BLaER1 (cell line): Measurements from ENCODE around the gene CCDC24.

Experiments used
- H3K27ac ChIP-seq: shearing (Covaris generic); formaldehyde crosslinking; 2 replicates; pipeline ENCODE4 v1.8.1; 2022
- H3K27me3 ChIP-seq: shearing (Covaris generic); formaldehyde crosslinking; 2 replicates; pipeline ENCODE4 v1.8.1; 2022
- H3K36me3 ChIP-seq: shearing (Covaris generic); formaldehyde crosslinking; 2 replicates; pipeline ENCODE4 v1.8.1; 2022
- H3K4me1 ChIP-seq: shearing (Covaris generic); formaldehyde crosslinking; 2 replicates; pipeline ENCODE4 v1.8.1; 2022
- H3K4me2 ChIP-seq: shearing (Covaris generic); formaldehyde crosslinking; 2 replicates; pipeline ENCODE4 v1.8.1; 2022
- H3K4me3 ChIP-seq: shearing (Covaris generic); formaldehyde crosslinking; 2 replicates; pipeline ENCODE4 v1.8.1; 2022
- H3K9ac ChIP-seq: shearing (Covaris generic); formaldehyde crosslinking; 2 replicates; pipeline ENCODE4 v1.8.1; 2022
- H3K9me3 ChIP-seq: shearing (Covaris generic); formaldehyde crosslinking; 2 replicates; pipeline ENCODE4 v1.8.1; 2022
- H4K20me1 ChIP-seq: shearing (Covaris generic); formaldehyde crosslinking; 2 replicates; pipeline ENCODE4 v1.8.1; 2022
- Cebpa-rat ChIP-seq: shearing (Covaris generic); IDR thresholded peaks from 2 replicates; pipeline ENCODE4 v1.8.1; 2022

The CCDC24 gene

GRCh38 chr1:43951021-43951985, 40.1 kb upstream of the CCDC24 start:
- no peak for TF ChIP-seq Cebpa-rat
- H3K4me2 ChIP-seq = no peak overlapping the region
- H3K36me3 ChIP-seq = peaks cover 32% of the 10 kb centered on the region
- no peak overlapping the region for H3K27ac ChIP-seq
- H3K4me3 ChIP-seq = no peak overlapping the region
- peaks cover 45% of the 10 kb centered on the region for H4K20me1 ChIP-seq
- no peaks in the 10 kb centered on the region for H3K9me3 ChIP-seq
- H3K4me1 ChIP-seq = peaks cover 27% of the 10 kb centered on the region
- no peaks in the 10 kb centered on the region for H3K27me3 ChIP-seq
- no peak overlapping the region for H3K9ac ChIP-seq

- Histone ChIP-seq H3K4me3 (no peak overlapping the region), H3K27me3 (no peaks in the 10 kb centered on the region), H3K4me1 (peaks cover 20% of the 10 kb centered on the region), H3K36me3 (peaks cover 47% of the 10 kb centered on the region), H3K4me2 (peak overlapping the region; percentile 10; the same call in 1 of the 2 replicates), H3K27ac (no peak overlapping the region), H3K9me3 (no peaks in the 10 kb centered on the region), H3K9ac (no peak overlapping the region), H4K20me1 (peaks cover 40% of the 10 kb centered on the region)
- no peak for TF ChIP-seq Cebpa-rat
These were observed 38.6 kb upstream of the CCDC24 start for GRCh38 chr1:43952731-43953346.

- Histone ChIP-seq H3K4me1 (peaks cover 15% of the 10 kb centered on the region), H3K9me3 (no peaks in the 10 kb centered on the region), H3K4me3 (no peak overlapping the region), H3K36me3 (peaks cover 52% of the 10 kb centered on the region), H3K4me2 (peak overlapping the region; percentile 10; the same call in 1 of the 2 replicates), H3K27me3 (no peaks in the 10 kb centered on the region), H3K9ac (no peak overlapping the region), H4K20me1 (peaks cover 35% of the 10 kb centered on the region), H3K27ac (no peak overlapping the region)
- TF ChIP-seq Cebpa-rat = no peak
These were observed 38.0 kb upstream of the CCDC24 start for GRCh38 chr1:43953361-43953760.

GRCh38 chr1:43954036-43954435, 37.4 kb upstream of the CCDC24 start:
- no peak overlapping the region for H3K9ac ChIP-seq
- H3K4me1 ChIP-seq = peaks cover 9% of the 10 kb centered on the region
- no peaks in the 10 kb centered on the region for H3K27me3 ChIP-seq
- H3K9me3 ChIP-seq = no peaks in the 10 kb centered on the region
- H3K4me2 ChIP-seq = no peak overlapping the region
- no peak overlapping the region for H3K4me3 ChIP-seq
- H4K20me1 ChIP-seq = peaks cover 28% of the 10 kb centered on the region
- no peak overlapping the region for H3K27ac ChIP-seq
- no peak for TF ChIP-seq Cebpa-rat
- H3K36me3 ChIP-seq = peaks cover 55% of the 10 kb centered on the region

- no peaks in the 10 kb centered on the region for H3K9me3 ChIP-seq
- no peak overlapping the region for H3K4me3 ChIP-seq
- H3K4me1 ChIP-seq = peaks cover 9% of the 10 kb centered on the region
- H3K27ac ChIP-seq = no peak overlapping the region
- no peak for TF ChIP-seq Cebpa-rat
- no peak overlapping the region for H3K9ac ChIP-seq
- peaks cover 26% of the 10 kb centered on the region for H4K20me1 ChIP-seq
- H3K36me3 ChIP-seq = peaks cover 55% of the 10 kb centered on the region
- no peak overlapping the region for H3K4me2 ChIP-seq
- no peaks in the 10 kb centered on the region for H3K27me3 ChIP-seq
These were observed 35.2 kb upstream of the CCDC24 start for GRCh38 chr1:43956234-43956633.

- no peak for TF ChIP-seq Cebpa-rat
- no peak overlapping the region for H3K27ac ChIP-seq
- H3K9ac ChIP-seq = no peak overlapping the region
- no peaks in the 10 kb centered on the region for H3K27me3 ChIP-seq
- no peak overlapping the region for H3K4me3 ChIP-seq
- H3K4me2 ChIP-seq = no peak overlapping the region
- H3K9me3 ChIP-seq = no peaks in the 10 kb centered on the region
- peaks cover 66% of the 10 kb centered on the region for H3K36me3 ChIP-seq
- H4K20me1 ChIP-seq = peaks cover 24% of the 10 kb centered on the region
- H3K4me1 ChIP-seq = peaks cover 9% of the 10 kb centered on the region
These were observed 33.9 kb upstream of the CCDC24 start for GRCh38 chr1:43957407-43958040.

GRCh38 chr1:43958351-43959255, 32.8 kb upstream of the CCDC24 start:
- H3K36me3 ChIP-seq = peaks cover 77% of the 10 kb centered on the region

GRCh38 chr1:43960798-43961197, 30.6 kb upstream of the CCDC24 start:
- H3K4me1 ChIP-seq = no peaks in the 10 kb centered on the region
- no peak overlapping the region for H3K4me2 ChIP-seq
- H3K9me3 ChIP-seq = no peaks in the 10 kb centered on the region
- H4K20me1 ChIP-seq = peaks cover 4% of the 10 kb centered on the region; the same call in 1 of the 2 replicates
- TF ChIP-seq Cebpa-rat = no peak
- H3K4me3 ChIP-seq = no peak overlapping the region
- no peak overlapping the region for H3K27ac ChIP-seq
- H3K36me3 ChIP-seq = peaks cover 88% of the 10 kb centered on the region
- H3K27me3 ChIP-seq = no peaks in the 10 kb centered on the region
- H3K9ac ChIP-seq = no peak overlapping the region

More at GRCh38 chr1:43958351-43959255, 32.8 kb upstream of the CCDC24 start:
- no peak for TF ChIP-seq Cebpa-rat
- Histone ChIP-seq H3K9me3 (no peaks in the 10 kb centered on the region), H3K27me3 (no peaks in the 10 kb centered on the region), H4K20me1 (peaks cover 13% of the 10 kb centered on the region), H3K4me3 (no peak overlapping the region), H3K4me1 (no peaks in the 10 kb centered on the region), H3K4me2 (no peak overlapping the region), H3K9ac (no peak overlapping the region), H3K27ac (no peak overlapping the region)

- Histone ChIP-seq H3K36me3 (peaks cover 88% of the 10 kb centered on the region), H3K27ac (no peak overlapping the region), H3K9ac (no peak overlapping the region), H4K20me1 (peaks cover 5% of the 10 kb centered on the region; the same call in 1 of the 2 replicates), H3K27me3 (no peaks in the 10 kb centered on the region), H3K9me3 (no peaks in the 10 kb centered on the region), H3K4me1 (no peaks in the 10 kb centered on the region), H3K4me3 (no peak overlapping the region), H3K4me2 (no peak overlapping the region)
- no peak for TF ChIP-seq Cebpa-rat
These were observed 29.7 kb upstream of the CCDC24 start for GRCh38 chr1:43961692-43962091.
